Smooth muscle cell (in vitro differentiated cells): ENCODE measurements around the gene DLG2. TPM values are rescaled to one million over a fixed set of nuclear protein-coding genes. Genes with fewer than 3 reads are reported as not detected.

ENCODE experiments used
- DNase-seq: peaks from one replicate; lab custom pipeline; 2025; ENCODE audit not compliant: unreplicated experiment; lab: John Stamatoyannopoulos, UW
- H2AFZ ChIP-seq: fragments of 200-600 bp; sonication (generic); 2 replicates; pipeline ENCODE4 v1.6.0; 2016; ENCODE audit warnings: antibody characterized with exemption, low read depth, mild to moderate bottlenecking
- H3F3A ChIP-seq: fragments of 200-600 bp; sonication (generic); 2 replicates; pipeline ENCODE4 v1.6.0; 2017; ENCODE audit warnings: antibody characterized with exemption, low read depth
- H3K27ac ChIP-seq: fragments of 200-600 bp; sonication (generic); 2 replicates; pipeline ENCODE4 v1.5.1; 2016; ENCODE audit warnings: low read depth, mild to moderate bottlenecking
- H3K27me3 ChIP-seq: fragments of 200-600 bp; sonication (generic); 2 replicates; pipeline ENCODE4 v1.6.1; 2016; ENCODE audit warnings: low read depth, mild to moderate bottlenecking
- H3K36me3 ChIP-seq: fragments of 200-600 bp; sonication (generic); 2 replicates; pipeline ENCODE4 v1.5.1; 2016; ENCODE audit warnings: low read depth
- H3K4me1 ChIP-seq: fragments of 200-600 bp; sonication (generic); 2 replicates; pipeline ENCODE4 v1.5.1; 2016; ENCODE audit warnings: low read depth
- H3K4me2 ChIP-seq: fragments of 200-600 bp; sonication (generic); 2 replicates; pipeline ENCODE4 v1.6.0; 2016; ENCODE audit warnings: mild to moderate bottlenecking
- H3K4me3 ChIP-seq: fragments of 200-600 bp; sonication (generic); 2 replicates; pipeline ENCODE4 v1.5.1; 2016; ENCODE audit warnings: mild to moderate bottlenecking
- H3K79me2 ChIP-seq: fragments of 200-600 bp; sonication (generic); 2 replicates; pipeline ENCODE4 v1.6.0; 2016; ENCODE audit warnings: low read depth, mild to moderate bottlenecking
- H3K9ac ChIP-seq: fragments of 200-600 bp; sonication (generic); 2 replicates; pipeline ENCODE4 v1.6.0; 2016; ENCODE audit warnings: low read depth
- H3K9me3 ChIP-seq: fragments of 200-600 bp; sonication (generic); replicated peaks from 2 replicates; pipeline ENCODE4 v1.5.1; 2016; ENCODE audit warnings: low read depth
- H4K20me1 ChIP-seq: fragments of 200-600 bp; sonication (generic); 2 replicates; pipeline ENCODE4 v1.6.0; 2016; ENCODE audit warnings: low read depth
- CTCF ChIP-seq: fragments of 200-600 bp; sonication (generic); IDR thresholded peaks from 2 replicates; pipeline ENCODE4 v1.5.1; 2017; ENCODE audit warnings: borderline replicate concordance, mild to moderate bottlenecking, antibody characterized with exemption; ENCODE audit not compliant: insufficient read depth, poor library complexity, severe bottlenecking
- whole genome bisulfite sequencing: methylation state at CpG from one replicate; pipeline ENCODE4 v1.1.7; 2016; ENCODE audit warnings: low lambda C conversion rate; 5-methylcytosine and 5-hydroxymethylcytosine counted together
- polyA plus RNA-seq: library from polyadenylated mRNA; unstranded; fragments of >200 nt; fragmentation: Nextera tagmentation; extraction: Ambion mirVana; gene quantifications from 2 replicates; pipeline ENCODE4 v1.2.1, GENCODE V29; 2016
- total RNA-seq: library from RNA; depleted of rRNA; stranded (reverse); fragments of >200 nt; gene quantifications from 2 replicates; pipeline ENCODE4 v1.2.3, GENCODE V29; 2014

Gene DLG2
- total and polyA plus RNA-seq, 2 experiments from 2014 or later, result 0.74 to 1.1 TPM

- Histone ChIP-seq H3K4me3 (no peak overlapping the region), H3K36me3 (no peaks in the 10 kb centered on the region), H3K79me2 (no peaks in the 10 kb centered on the region), H3K9ac (no peak overlapping the region), H3K9me3 (no peaks in the 10 kb centered on the region), H3K27me3 (no peaks in the 10 kb centered on the region), H3F3A (no peaks in the 10 kb centered on the region), H3K27ac (no peak overlapping the region), H2AFZ (no peak overlapping the region), H3K4me1 (no peaks in the 10 kb centered on the region), H3K4me2 (no peak overlapping the region), H4K20me1 (no peaks in the 10 kb centered on the region)
- DNase-seq, result no peak
- TF ChIP-seq CTCF, result no peak
- WGBS, result 89% methylated on average over 2 of the region's 2 CpGs
Observed at GRCh38 chr11:85394283-85394682, 232.9 kb downstream of the DLG2 start.

- no peak overlapping the region for H2AFZ ChIP-seq
- no peaks in the 10 kb centered on the region for H4K20me1 ChIP-seq
- peaks cover 2% of the 10 kb centered on the region for H3K4me1 ChIP-seq
- no peak for DNase-seq
- no peak for TF ChIP-seq CTCF
- no peaks in the 10 kb centered on the region for H3F3A ChIP-seq
- H3K9me3 ChIP-seq, result no peaks in the 10 kb centered on the region
- H3K4me3 ChIP-seq, result no peak overlapping the region
- no peaks in the 10 kb centered on the region for H3K27me3 ChIP-seq
- 100% methylated on average over 1 of the region's 1 CpG for WGBS
- no peak overlapping the region for H3K4me2 ChIP-seq
- no peaks in the 10 kb centered on the region for H3K79me2 ChIP-seq
- H3K9ac ChIP-seq, result no peak overlapping the region
- no peaks in the 10 kb centered on the region for H3K36me3 ChIP-seq
- no peak overlapping the region for H3K27ac ChIP-seq
Observed at GRCh38 chr11:85391141-85391540, 236.0 kb downstream of the DLG2 start.

- DNase-seq, result no peak
- no peaks in the 10 kb centered on the region for H3K9me3 ChIP-seq
- no peaks in the 10 kb centered on the region for H3K79me2 ChIP-seq
- no peak overlapping the region for H3K27ac ChIP-seq
- H3K4me3 ChIP-seq, result no peak overlapping the region
- no peaks in the 10 kb centered on the region for H3K36me3 ChIP-seq
- TF ChIP-seq CTCF, result no peak
- H3K4me2 ChIP-seq, result no peak overlapping the region
- no peaks in the 10 kb centered on the region for H3K27me3 ChIP-seq
- H3K9ac ChIP-seq, result no peak overlapping the region
- no peaks in the 10 kb centered on the region for H4K20me1 ChIP-seq
- H3F3A ChIP-seq, result no peaks in the 10 kb centered on the region
- H3K4me1 ChIP-seq, result peaks cover 15% of the 10 kb centered on the region
- no peak overlapping the region for H2AFZ ChIP-seq
Observed at GRCh38 chr11:85385547-85385946, 241.6 kb downstream of the DLG2 start.

GRCh38 chr11:85385111-85385510 is 242.0 kb downstream of the DLG2 start:
- Histone ChIP-seq H3F3A (no peaks in the 10 kb centered on the region), H3K9ac (no peak overlapping the region), H3K4me2 (no peak overlapping the region), H3K79me2 (no peaks in the 10 kb centered on the region), H2AFZ (no peak overlapping the region), H3K4me3 (no peak overlapping the region), H3K9me3 (no peaks in the 10 kb centered on the region), H3K4me1 (peaks cover 15% of the 10 kb centered on the region), H3K27ac (no peak overlapping the region), H4K20me1 (no peaks in the 10 kb centered on the region), H3K36me3 (no peaks in the 10 kb centered on the region), H3K27me3 (no peaks in the 10 kb centered on the region)
- 75% methylated on average over 1 of the region's 1 CpG for WGBS
- no peak for TF ChIP-seq CTCF
- no peak for DNase-seq
